ENCODE measurements around the gene NOC4L. TPM values are rescaled to one million over a fixed set of nuclear protein-coding genes. Genes with fewer than 3 reads are reported as not detected.

Gene NOC4L
- polyA plus RNA-seq, 1 donor (not counting 4 experiments of a cell fraction or from before 2014, with no cell fraction given), result 3.7 TPM

DNA sequence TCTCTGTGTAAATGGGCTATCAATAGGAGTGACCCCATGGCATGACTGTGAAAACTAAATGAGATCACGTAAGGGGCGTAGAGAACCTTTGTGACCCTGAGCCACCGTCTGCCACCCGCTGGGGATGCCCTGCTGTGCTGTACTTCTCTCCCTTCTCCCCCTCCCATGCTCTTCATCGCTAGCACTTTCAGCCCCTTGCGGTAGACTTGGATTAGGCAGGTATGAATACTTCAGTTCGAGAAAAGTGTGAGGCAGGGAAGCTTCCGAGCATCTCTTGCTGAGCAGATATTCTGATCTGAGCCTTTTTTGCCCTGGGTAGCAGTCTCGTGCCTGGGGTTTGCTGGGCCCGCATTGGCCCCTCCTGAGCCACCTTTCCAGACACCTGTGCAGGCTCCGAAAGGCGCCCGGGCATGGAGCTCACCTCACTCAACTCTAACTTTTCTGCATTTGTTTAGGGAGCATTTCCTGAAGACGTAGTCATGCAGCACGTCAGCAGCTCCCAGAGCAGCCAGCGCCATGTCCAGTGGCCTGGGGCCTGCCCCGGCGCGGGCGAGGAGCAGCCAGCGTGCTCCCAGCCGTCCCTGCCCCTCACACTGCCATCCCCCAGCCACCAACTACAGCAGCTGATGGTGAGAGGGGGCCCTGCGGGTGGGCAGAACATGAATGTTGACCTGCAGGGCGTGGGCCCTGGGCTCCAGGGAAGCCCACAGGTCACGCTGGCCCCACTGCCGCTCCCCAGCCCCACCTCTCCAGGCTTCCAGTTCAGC lies 40.5 kb upstream of the NOC4L start:
- Histone ChIP-seq H3K27me3 (ENCODE audit: control insufficient read depth, extremely low read depth, insufficient read depth, low read length) (no peaks in the 10 kb centered on the region), H4K20me1 (ENCODE audit: control insufficient read depth, extremely low read depth, insufficient read depth, low read length) (no peaks in the 10 kb centered on the region), H3K4me2 (ENCODE audit: control insufficient read depth, extremely low read depth, insufficient read depth, low read depth, low read length) (no peak overlapping the region), H3K79me2 (ENCODE audit: control insufficient read depth, insufficient read depth, low read length) (no peaks in the 10 kb centered on the region), H2AFZ (ENCODE audit: control insufficient read depth, low read length) (no peak overlapping the region), H3K27ac (ENCODE audit: control insufficient read depth, insufficient read depth, low read length) (no peak overlapping the region), H3K36me3 (ENCODE audit: control insufficient read depth in 2 of 2, extremely low read depth in 1 of 2, insufficient read depth in 2 of 2, low read length in 2 of 2) (peaks cover 0 to 5% of the 10 kb centered on the region in 2 experiments), H3K4me1 (ENCODE audit: control insufficient read depth, extremely low read depth, insufficient read depth, low read length) (no peaks in the 10 kb centered on the region), H3K9me1 (ENCODE audit: control insufficient read depth, extremely low read depth, insufficient read depth, low read length) (no peaks in the 10 kb centered on the region), H3K4me3 (ENCODE audit: control insufficient read depth in 2 of 3, extremely low read depth in 1 of 3, insufficient read depth in 2 of 3, low read depth in 1 of 3, low read length in 3 of 3) (no peak overlapping the region), H3K9me3 (ENCODE audit: control insufficient read depth, low read depth, low read length) (no peaks in the 10 kb centered on the region), H3K9ac (ENCODE audit: control insufficient read depth, extremely low read depth, insufficient read depth, low read length) (no peak overlapping the region)
- DNase-seq (ENCODE audit: low read depth, low spot score) (no peak), FAIRE-seq (no peak)
- dilution Hi-C loops (cut with MboI; ENCODE audit: extremely low pct_ligation_motif_present, low sequenced_read_pairs), result no loop called here
- no peak for TF ChIP-seq CTCF (optimal IDR thresholded peaks at IDR 0.05 in 1 of 3, IDR thresholded peaks at IDR 0.05 in 1 of 3, conservative IDR thresholded peaks at IDR 0.05 in 1 of 3; ENCODE audit: extremely low read depth in 1 of 3, insufficient read depth in 2 of 3, low read length in 3 of 3)
- TF ChIP-seq EZH2 (IDR thresholded peaks at IDR 0.05; ENCODE audit: low read length), result no peak

GRCh38 chr12:132105467-132105866 lies 38.8 kb upstream of the NOC4L start:
- no peaks in the 10 kb centered on the region for H3K79me2 ChIP-seq (ENCODE audit: control insufficient read depth, insufficient read depth, low read length)
- H3K27me3 ChIP-seq (ENCODE audit: control insufficient read depth, extremely low read depth, insufficient read depth, low read length), result no peaks in the 10 kb centered on the region
- dilution Hi-C loops (cut with MboI; ENCODE audit: extremely low pct_ligation_motif_present, low sequenced_read_pairs), result no loop called here
- H3K9ac ChIP-seq (ENCODE audit: control insufficient read depth, extremely low read depth, insufficient read depth, low read length), result no peak overlapping the region
- H3K4me2 ChIP-seq (ENCODE audit: control insufficient read depth, extremely low read depth, insufficient read depth, low read depth, low read length), result no peak overlapping the region
- DNase-seq (ENCODE audit: low read depth, low spot score), result no peak
- no peak overlapping the region for H3K4me3 ChIP-seq (ENCODE audit: control insufficient read depth in 2 of 3, extremely low read depth in 1 of 3, insufficient read depth in 2 of 3, low read depth in 1 of 3, low read length in 3 of 3)
- no peaks in the 10 kb centered on the region for H3K9me1 ChIP-seq (ENCODE audit: control insufficient read depth, extremely low read depth, insufficient read depth, low read length)
- TF ChIP-seq EZH2 (IDR thresholded peaks at IDR 0.05; ENCODE audit: low read length) (no peak), CTCF (optimal IDR thresholded peaks at IDR 0.05 in 1 of 3, IDR thresholded peaks at IDR 0.05 in 1 of 3, conservative IDR thresholded peaks at IDR 0.05 in 1 of 3; ENCODE audit: extremely low read depth in 1 of 3, insufficient read depth in 2 of 3, low read length in 3 of 3) (no peak)
- H2AFZ ChIP-seq (ENCODE audit: control insufficient read depth, low read length), result no peak overlapping the region
- H3K36me3 ChIP-seq (ENCODE audit: control insufficient read depth in 2 of 2, extremely low read depth in 1 of 2, insufficient read depth in 2 of 2, low read length in 2 of 2), result peaks cover 0 to 5% of the 10 kb centered on the region in 2 experiments
- H3K9me3 ChIP-seq (ENCODE audit: control insufficient read depth, low read depth, low read length), result no peaks in the 10 kb centered on the region
- no peaks in the 10 kb centered on the region for H3K4me1 ChIP-seq (ENCODE audit: control insufficient read depth, extremely low read depth, insufficient read depth, low read length)
- no peak overlapping the region for H3K27ac ChIP-seq (ENCODE audit: control insufficient read depth, insufficient read depth, low read length)
- no peak for FAIRE-seq
- no peaks in the 10 kb centered on the region for H4K20me1 ChIP-seq (ENCODE audit: control insufficient read depth, extremely low read depth, insufficient read depth, low read length)

Data from keratinocyte (primary cell).